ENCODE results near the gene CYB561. TPM values are rescaled to one million over a fixed set of nuclear protein-coding genes. Genes with fewer than 3 reads are reported as not detected.
A peak's percentile ranks its signal among the peaks of the same experiment; 100 is the strongest.

The CYB561 gene
- total and polyA plus RNA-seq, 9 of the 15 experiments (the other 6 are each of a cell fraction or from before 2014, with no cell fraction given), result 4.0 to 30.8 (median 17.4) TPM

DNA sequence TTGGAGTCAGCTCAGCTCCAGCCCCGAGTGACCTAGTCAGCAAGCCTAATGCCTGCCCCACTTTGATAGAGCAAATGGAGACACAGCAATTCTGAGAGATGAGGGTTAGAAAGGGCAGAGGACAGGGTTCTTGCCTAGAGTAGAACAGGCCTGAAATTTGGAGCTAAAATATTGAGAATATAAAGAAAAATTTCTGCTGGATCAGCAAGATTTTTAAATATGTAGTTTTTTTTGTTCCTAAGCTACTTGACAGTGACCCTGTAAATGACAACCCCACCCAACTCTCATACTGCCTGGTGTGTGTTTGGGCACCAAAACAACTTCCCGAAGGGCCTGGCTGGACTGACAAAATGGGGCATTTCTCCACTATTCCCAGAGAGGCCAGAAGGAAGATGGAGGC lies 26.7 kb downstream of the CYB561 start:
- intact Hi-C loops (cut with micrococcal nuclease), result no loop called here

DNA sequence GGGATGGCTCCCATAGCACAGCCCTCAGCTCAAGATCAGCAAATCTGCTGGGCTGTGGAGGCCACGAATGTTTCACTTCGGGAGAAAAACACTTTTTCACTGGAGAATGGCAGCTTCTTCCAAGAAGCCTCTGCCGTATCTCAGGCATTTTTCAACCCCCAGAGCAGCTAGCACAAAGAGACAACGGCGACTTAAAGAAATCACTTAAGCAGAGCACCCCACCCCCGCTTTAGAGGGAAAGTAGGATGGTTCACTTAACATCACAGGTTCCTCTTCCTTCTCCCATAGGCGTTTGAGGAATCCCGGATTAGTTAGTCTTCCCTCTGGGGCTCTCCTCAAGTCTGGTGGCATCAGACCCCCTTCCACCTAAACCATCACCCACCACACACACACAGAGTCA lies 27.6 kb downstream of the CYB561 start:
- intact Hi-C loops (cut with micrococcal nuclease), result no loop called here
- Histone ChIP-seq H4K20me1 (replicated peaks; ENCODE audit: control insufficient read depth, insufficient read depth, low read length) (no peaks in the 10 kb centered on the region), H3K27me3 (ENCODE audit: control insufficient read depth in 2 of 2, insufficient read depth in 2 of 2, low read length in 2 of 2) (no peaks in the 10 kb centered on the region), H3K4me3 (no peak overlapping the region), H3K4me1 (replicated peaks in 1 of 2; ENCODE audit: control insufficient read depth in 2 of 2, insufficient read depth in 2 of 2, low read length in 2 of 2) (peaks cover 12 to 41% of the 10 kb centered on the region in 2 experiments), H3K9ac (ENCODE audit: insufficient read depth in 1 of 2, low read depth in 2 of 2, low read length in 2 of 2) (peak overlapping the region in 1 of 2 experiments; percentile 6; a peak in 1 of 4 replicates), H2AFZ (ENCODE audit: low read depth, low read length) (peak overlapping the region; percentile 2; the same call in 1 of the 2 replicates), H3K4me2 (ENCODE audit: insufficient read depth, low read length) (no peak overlapping the region; the same call in 1 of the 2 replicates), H3K27ac (ENCODE audit: extremely low read depth, low read depth, low read length) (0 out of 3 replicates have a peak overlapping the region, but pooled peaks have one; percentile 14), H3K9me3 (replicated peaks; ENCODE audit: control insufficient read depth, insufficient read depth, low read depth, low read length) (no peaks in the 10 kb centered on the region), H3K9me1 (ENCODE audit: control insufficient read depth, insufficient read depth, low read length) (no peaks in the 10 kb centered on the region), H3K36me3 (ENCODE audit: control insufficient read depth, insufficient read depth, low read length) (0 out of 3 replicates have a peak, but pooled peaks cover 2% of the 10 kb centered on the region), H3K79me2 (ENCODE audit: control insufficient read depth, insufficient read depth, low read length) (no peaks in the 10 kb centered on the region)
- POLR2A ChIA-PET, result interaction anchor here (0.6 to 1.5 kb wide), 6 partner anchors 11 to 429 kb away, joined by 3 to 4 read pairs (median 3); no protein-coding TSS in a partner anchor
- FAIRE-seq (no peak), ATAC-seq (no peak), DNase-seq (ENCODE audit: extremely low read depth in 1 of 4, low spot score in 3 of 4) (no peak)
- CTCF ChIA-PET (ENCODE audit: low intra/inter-chr PET ratio), result no interaction called here
- no TSS peak for BruUV-seq (replicated peaks)
- WGBS (ENCODE audit: insufficient coverage, low coverage, missing lambda C conversion rate), result 32% methylated on average over 7 of the region's 8 CpGs
- in situ Hi-C loops (cut with MboI), result loop anchor here (25.0 kb wide), 1 partner anchor 731 kb away; no protein-coding TSS in a partner anchor
- TF ChIP-seq, protein P1, sequence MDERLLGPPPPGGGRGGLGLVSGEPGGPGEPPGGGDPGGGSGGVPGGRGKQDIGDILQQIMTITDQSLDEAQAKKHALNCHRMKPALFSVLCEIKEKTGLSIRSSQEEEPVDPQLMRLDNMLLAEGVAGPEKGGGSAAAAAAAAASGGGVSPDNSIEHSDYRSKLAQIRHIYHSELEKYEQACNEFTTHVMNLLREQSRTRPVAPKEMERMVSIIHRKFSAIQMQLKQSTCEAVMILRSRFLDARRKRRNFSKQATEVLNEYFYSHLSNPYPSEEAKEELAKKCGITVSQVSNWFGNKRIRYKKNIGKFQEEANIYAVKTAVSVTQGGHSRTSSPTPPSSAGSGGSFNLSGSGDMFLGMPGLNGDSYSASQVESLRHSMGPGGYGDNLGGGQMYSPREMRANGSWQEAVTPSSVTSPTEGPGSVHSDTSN (CRISPR knock-in tag; IDR thresholded peaks at IDR 0.05; ENCODE audit: low read depth), result no peak
- TF ChIP-seq, protein P1 (tag; conservative IDR thresholded peaks at IDR 0.05; ENCODE audit: low read depth), result no peak
- TF ChIP-seq ELF4 (CRISPR knock-in tag; IDR thresholded peaks at IDR 0.05) (no peak), THRAP3 (IDR thresholded peaks at IDR 0.05; ENCODE audit: borderline replicate concordance) (no peak), MEF2A (IDR thresholded peaks at IDR 0.05; ENCODE audit: control insufficient read depth, low read depth, low read length) (no peak), LCOR (CRISPR knock-in tag; IDR thresholded peaks at IDR 0.05) (no peak), KLF13 (tag; IDR thresholded peaks at IDR 0.05; ENCODE audit: borderline replicate concordance, low read depth) (no peak)
- TF ChIP-seq, protein P2, sequence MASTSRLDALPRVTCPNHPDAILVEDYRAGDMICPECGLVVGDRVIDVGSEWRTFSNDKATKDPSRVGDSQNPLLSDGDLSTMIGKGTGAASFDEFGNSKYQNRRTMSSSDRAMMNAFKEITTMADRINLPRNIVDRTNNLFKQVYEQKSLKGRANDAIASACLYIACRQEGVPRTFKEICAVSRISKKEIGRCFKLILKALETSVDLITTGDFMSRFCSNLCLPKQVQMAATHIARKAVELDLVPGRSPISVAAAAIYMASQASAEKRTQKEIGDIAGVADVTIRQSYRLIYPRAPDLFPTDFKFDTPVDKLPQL (IDR thresholded peaks at IDR 0.05; ENCODE audit: extremely low read depth, insufficient read length), result no peak

More for the DNA sequence above, 26.7 kb downstream of the CYB561 start:
- Histone ChIP-seq H3K4me1 (replicated peaks in 1 of 2; ENCODE audit: control insufficient read depth in 2 of 2, insufficient read depth in 2 of 2, low read length in 2 of 2) (peaks cover 12 to 35% of the 10 kb centered on the region in 2 experiments), H3K9ac (ENCODE audit: insufficient read depth in 1 of 2, low read depth in 2 of 2, low read length in 2 of 2) (no peak overlapping the region), H3K9me3 (replicated peaks; ENCODE audit: control insufficient read depth, insufficient read depth, low read depth, low read length) (no peaks in the 10 kb centered on the region), H3K4me3 (no peak overlapping the region), H2AFZ (ENCODE audit: low read depth, low read length) (peak overlapping the region; percentile 82), H3K36me3 (ENCODE audit: control insufficient read depth, insufficient read depth, low read length) (0 out of 3 replicates have a peak, but pooled peaks cover 2% of the 10 kb centered on the region), H3K27ac (ENCODE audit: extremely low read depth, low read depth, low read length) (0 out of 3 replicates have a peak overlapping the region, but pooled peaks have one; percentile 71), H3K9me1 (ENCODE audit: control insufficient read depth, insufficient read depth, low read length) (no peaks in the 10 kb centered on the region), H3K27me3 (ENCODE audit: control insufficient read depth in 2 of 2, insufficient read depth in 2 of 2, low read length in 2 of 2) (no peaks in the 10 kb centered on the region), H3K4me2 (ENCODE audit: insufficient read depth, low read length) (peak overlapping the region; percentile 47; the same call in 1 of the 2 replicates), H3K79me2 (ENCODE audit: control insufficient read depth, insufficient read depth, low read length) (no peaks in the 10 kb centered on the region), H4K20me1 (replicated peaks; ENCODE audit: control insufficient read depth, insufficient read depth, low read length) (no peaks in the 10 kb centered on the region)
- no TSS peak for BruUV-seq (replicated peaks)
- 73% methylated on average over 2 of the region's 2 CpGs for WGBS (ENCODE audit: insufficient coverage, low coverage, missing lambda C conversion rate)
- in situ Hi-C loops (cut with MboI), result loop anchor here (25.0 kb wide), 1 partner anchor 732 kb away; no protein-coding TSS in a partner anchor
- POLR2A ChIA-PET, result interaction anchor here (0.6 to 1.5 kb wide), 4 partner anchors 12 to 192 kb away, joined by 3 to 4 read pairs (median 3); no protein-coding TSS in a partner anchor
- ATAC-seq, result no peak
- CTCF ChIA-PET (ENCODE audit: low intra/inter-chr PET ratio), result no interaction called here
- DNase-seq (ENCODE audit: extremely low read depth in 1 of 4, low spot score in 3 of 4), result no peak
- peak; percentile 97 for TF ChIP-seq ZNF316 (IDR thresholded peaks at IDR 0.05)
- no peak for TF ChIP-seq TAF9B (IDR thresholded peaks at IDR 0.05; ENCODE audit: partially characterized antibody)
- TF ChIP-seq C11orf30 (IDR thresholded peaks at IDR 0.05; ENCODE audit: low read depth), result peak; percentile 94
- peak; percentile 92 for TF ChIP-seq MAFF (IDR thresholded peaks at IDR 0.05; ENCODE audit: low read length)
- TF ChIP-seq MAFK (IDR thresholded peaks at IDR 0.05; ENCODE audit: low read length), result peak; percentile 90
- TF ChIP-seq SAFB2 (IDR thresholded peaks at IDR 0.05; ENCODE audit: borderline replicate concordance, low read depth, low read length, severe bottlenecking), result no peak
- TF ChIP-seq MAFG (tag; conservative IDR thresholded peaks at IDR 0.05), result peak; percentile 92
- no peak for FAIRE-seq
